SU-DHL-6 (cell line): ENCODE results near the gene ZNF362.

Source experiments
- H2AFZ ChIP-seq: fragments of 200-600 bp; sonication (generic); 2 replicates; pipeline ENCODE4 v1.6.1; 2014; ENCODE audit warnings: low read depth, mild to moderate bottlenecking, moderate library complexity, mixed read lengths, antibody characterized with exemption, low read length; ENCODE audit not compliant: severe bottlenecking
- H3F3A ChIP-seq: fragments of 200-600 bp; shearing (Covaris generic); 2 replicates; pipeline ENCODE4 v1.6.0; 2016; ENCODE audit warnings: antibody characterized with exemption, mild to moderate bottlenecking; ENCODE audit not compliant: insufficient read depth
- H3K27ac ChIP-seq: fragments of 200-600 bp; sonication (generic); 2 replicates; pipeline ENCODE4 v1.5.1; 2016; ENCODE audit warnings: low read depth, mild to moderate bottlenecking, low read length, moderate library complexity, mixed read lengths
- H3K27me3 ChIP-seq: fragments of 200-600 bp; sonication (generic), shearing (Covaris generic); 2 replicates; pipeline ENCODE4 v1.6.0; 2014; ENCODE audit warnings: mild to moderate bottlenecking, low read length
- H3K36me3 ChIP-seq: fragments of 200-600 bp; sonication (generic); 2 replicates; pipeline ENCODE4 v1.6.1; 2014; ENCODE audit warnings: mild to moderate bottlenecking, low read length, mixed read lengths
- H3K4me2 ChIP-seq: fragments of 300-600, 200-600 bp; shearing (Covaris generic), sonication (generic); 2 replicates; pipeline ENCODE4 v1.6.0; 2014; ENCODE audit warnings: low read length, low read depth, mild to moderate bottlenecking; ENCODE audit not compliant: poor library complexity, severe bottlenecking
- H3K4me3 ChIP-seq: fragments of 200-600 bp; sonication (generic); 2 replicates; pipeline ENCODE4 v1.5.1; 2014; ENCODE audit warnings: antibody characterized with exemption, low read length, mild to moderate bottlenecking, mixed read lengths; ENCODE audit not compliant: insufficient read depth, poor library complexity, severe bottlenecking
- H3K79me2 ChIP-seq: fragments of 200-600 bp; sonication (generic); 2 replicates; pipeline ENCODE4 v1.6.1; 2014; ENCODE audit warnings: mild to moderate bottlenecking, low read length, moderate library complexity; ENCODE audit not compliant: insufficient read depth
- H3K9ac ChIP-seq: fragments of 200-600 bp; sonication (generic); 2 replicates; pipeline ENCODE4 v1.7.0; 2014; ENCODE audit warnings: mild to moderate bottlenecking, low read length
- H3K9me2 ChIP-seq: fragments of 200-600 bp; sonication (generic); replicated peaks from 2 replicates; pipeline ENCODE4 v1.6.1; 2014; ENCODE audit warnings: low read length; ENCODE audit not compliant: insufficient read depth
- H3K9me3 ChIP-seq: fragments of 200-600 bp; sonication (generic); 2 replicates; pipeline ENCODE4 v1.6.1; 2014; ENCODE audit warnings: low read length, mixed read lengths; ENCODE audit not compliant: insufficient read depth
- H4K20me1 ChIP-seq: fragments of 200-600 bp; sonication (generic); 2 replicates; pipeline ENCODE4 v1.6.1; 2014; ENCODE audit warnings: low read depth, mild to moderate bottlenecking, antibody characterized with exemption, low read length, moderate library complexity, mixed read lengths
- EZH2phosphoT487 ChIP-seq: fragments of 200-600 bp; sonication (generic), shearing (Covaris generic); conservative IDR thresholded peaks from 2 replicates; pipeline ENCODE4 v1.6.1; 2018; ENCODE audit warnings: mild to moderate bottlenecking, antibody characterized with exemption, low read length, moderate library complexity, mixed read lengths
- TF ChIP-seq, protein P1 (sequence below): fragments of 200-600 bp; sonication (generic); IDR thresholded peaks from one replicate; pipeline ENCODE4 v1.5.1; 2017; ENCODE audit warnings: antibody characterized with exemption, mild to moderate bottlenecking, low read length, moderate library complexity; ENCODE audit not compliant: insufficient read depth, poor library complexity, severe bottlenecking

The ZNF362 gene

DNA sequence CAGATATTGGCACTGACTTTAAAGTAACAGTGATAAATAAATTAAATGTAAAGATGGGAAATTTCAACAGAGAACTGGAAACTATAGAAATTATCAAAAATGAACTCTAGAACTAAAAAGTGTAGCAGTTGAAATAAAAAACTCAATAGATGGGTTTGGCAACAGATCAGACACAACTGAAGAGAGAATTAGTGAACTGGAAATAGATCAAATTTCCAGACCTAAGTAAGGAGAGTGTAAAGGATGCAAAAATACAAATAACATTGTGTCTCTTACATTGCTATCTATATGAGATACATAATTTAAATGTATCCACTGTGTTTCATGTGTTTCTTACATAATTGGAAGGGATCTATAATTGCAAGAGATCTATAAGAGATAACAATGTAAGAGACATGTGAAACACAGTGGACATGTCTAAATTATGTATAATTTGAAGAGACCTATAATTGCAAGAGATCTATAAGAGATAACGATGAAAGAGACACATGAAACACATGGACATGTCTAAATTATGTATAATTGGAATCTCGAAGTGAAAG is 32.1 kb upstream of the ZNF362 start:
- no peaks in the 10 kb centered on the region for H3F3A ChIP-seq

DNA sequence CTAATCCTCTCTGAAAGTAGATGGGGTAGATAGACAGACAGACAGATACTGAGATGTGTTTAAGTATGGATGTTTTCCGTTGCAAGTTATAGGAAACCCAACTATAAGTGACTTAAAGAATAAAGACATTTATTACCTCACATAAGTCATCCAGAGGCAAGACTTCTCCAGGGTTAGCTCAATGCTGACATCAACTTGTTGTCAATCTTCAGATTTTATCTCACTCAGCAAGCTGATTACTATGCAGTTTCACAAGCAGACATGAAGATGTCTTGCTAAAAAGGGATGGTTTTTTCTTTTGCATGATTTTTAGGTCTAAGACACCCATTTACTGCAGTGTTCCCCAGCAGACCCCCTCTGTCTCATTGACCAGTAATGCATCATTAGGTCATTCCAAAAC is 30.7 kb upstream of the ZNF362 start:
- H3K9me2 ChIP-seq: no peaks in the 10 kb centered on the region
- H4K20me1 ChIP-seq: no peaks in the 10 kb centered on the region
- no peak overlapping the region for H2AFZ ChIP-seq
- no peak overlapping the region for H3K4me3 ChIP-seq
- H3K79me2 ChIP-seq: no peaks in the 10 kb centered on the region
- no peak overlapping the region for H3K4me2 ChIP-seq
- no peaks in the 10 kb centered on the region for H3F3A ChIP-seq
- TF ChIP-seq EZH2phosphoT487: no peak
- TF ChIP-seq, protein P1, sequence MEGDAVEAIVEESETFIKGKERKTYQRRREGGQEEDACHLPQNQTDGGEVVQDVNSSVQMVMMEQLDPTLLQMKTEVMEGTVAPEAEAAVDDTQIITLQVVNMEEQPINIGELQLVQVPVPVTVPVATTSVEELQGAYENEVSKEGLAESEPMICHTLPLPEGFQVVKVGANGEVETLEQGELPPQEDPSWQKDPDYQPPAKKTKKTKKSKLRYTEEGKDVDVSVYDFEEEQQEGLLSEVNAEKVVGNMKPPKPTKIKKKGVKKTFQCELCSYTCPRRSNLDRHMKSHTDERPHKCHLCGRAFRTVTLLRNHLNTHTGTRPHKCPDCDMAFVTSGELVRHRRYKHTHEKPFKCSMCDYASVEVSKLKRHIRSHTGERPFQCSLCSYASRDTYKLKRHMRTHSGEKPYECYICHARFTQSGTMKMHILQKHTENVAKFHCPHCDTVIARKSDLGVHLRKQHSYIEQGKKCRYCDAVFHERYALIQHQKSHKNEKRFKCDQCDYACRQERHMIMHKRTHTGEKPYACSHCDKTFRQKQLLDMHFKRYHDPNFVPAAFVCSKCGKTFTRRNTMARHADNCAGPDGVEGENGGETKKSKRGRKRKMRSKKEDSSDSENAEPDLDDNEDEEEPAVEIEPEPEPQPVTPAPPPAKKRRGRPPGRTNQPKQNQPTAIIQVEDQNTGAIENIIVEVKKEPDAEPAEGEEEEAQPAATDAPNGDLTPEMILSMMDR: no peak
- 0 out of 2 replicates have a peak, but pooled peaks cover 3% of the 10 kb centered on the region for H3K36me3 ChIP-seq
- H3K27ac ChIP-seq: no peak overlapping the region
- H3K9me3 ChIP-seq: no peaks in the 10 kb centered on the region
- H3K27me3 ChIP-seq: no peaks in the 10 kb centered on the region; the same call in 1 of the 2 replicates
- H3K9ac ChIP-seq: no peak overlapping the region

More for the DNA sequence above, 32.1 kb upstream of the ZNF362 start:
- Histone ChIP-seq H3K9ac (no peak overlapping the region), H3K9me2 (no peaks in the 10 kb centered on the region), H3K4me2 (no peak overlapping the region), H3K27ac (no peak overlapping the region), H4K20me1 (no peaks in the 10 kb centered on the region), H3K79me2 (no peaks in the 10 kb centered on the region), H3K4me3 (no peak overlapping the region), H2AFZ (no peak overlapping the region), H3K36me3 (0 out of 2 replicates have a peak, but pooled peaks cover 3% of the 10 kb centered on the region), H3K27me3 (no peaks in the 10 kb centered on the region; the same call in 1 of the 2 replicates), H3K9me3 (no peaks in the 10 kb centered on the region)
- TF ChIP-seq, protein P1: no peak
- no peak for TF ChIP-seq EZH2phosphoT487

DNA sequence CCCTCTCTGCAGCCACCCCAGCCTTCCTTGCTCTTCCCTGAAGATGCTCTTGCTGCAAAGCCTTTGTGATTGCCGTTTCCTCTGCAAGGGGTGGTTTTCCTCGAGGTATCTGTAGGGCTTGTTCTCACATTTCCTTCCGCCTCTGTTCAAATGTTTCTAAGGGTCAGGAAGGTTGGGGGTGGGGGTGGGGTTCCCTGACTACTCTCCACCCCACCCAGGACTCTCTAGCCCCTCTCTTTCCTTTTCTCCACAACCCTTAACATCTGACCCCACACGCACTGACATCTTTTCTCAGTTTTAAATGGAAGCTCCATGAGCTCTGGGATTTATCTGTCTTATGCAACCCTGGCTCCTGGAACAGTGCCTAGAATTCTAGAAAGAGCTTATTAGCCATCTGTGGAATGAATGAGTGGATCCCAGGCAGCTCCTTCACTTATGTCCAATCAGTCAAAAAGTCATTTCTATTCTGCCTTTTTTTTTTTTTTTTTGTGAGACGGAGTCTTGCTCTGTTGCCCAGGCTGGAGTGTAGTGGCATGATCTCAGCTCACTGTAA is 27.3 kb upstream of the ZNF362 start:
- Histone ChIP-seq H3K27ac (no peak overlapping the region), H2AFZ (no peak overlapping the region), H3K4me2 (no peak overlapping the region), H3K9me3 (no peaks in the 10 kb centered on the region), H4K20me1 (no peaks in the 10 kb centered on the region), H3K9ac (no peak overlapping the region), H3K36me3 (0 out of 2 replicates have a peak, but pooled peaks cover 3% of the 10 kb centered on the region), H3K27me3 (no peaks in the 10 kb centered on the region; the same call in 1 of the 2 replicates), H3K79me2 (no peaks in the 10 kb centered on the region), H3K4me3 (no peak overlapping the region), H3K9me2 (no peaks in the 10 kb centered on the region), H3F3A (no peaks in the 10 kb centered on the region)
- TF ChIP-seq, protein P1: no peak
- no peak for TF ChIP-seq EZH2phosphoT487
